Ishikawa (cell line): ENCODE results near the gene TRIM72.

Experiments
- CEBPB ChIP-seq: IDR thresholded peaks from 2 replicates; pipeline ENCODE4 v1.6.1; 2012
- EGR1 ChIP-seq: IDR thresholded peaks from 2 replicates; pipeline ENCODE4 v1.6.1; 2012
- EP300 ChIP-seq: IDR thresholded peaks from 2 replicates; pipeline ENCODE4 v1.6.1; 2012; ENCODE audit warnings: borderline replicate concordance
- FOXM1 ChIP-seq: IDR thresholded peaks from 2 replicates; pipeline ENCODE4 v1.6.1; 2012; ENCODE audit warnings: low read depth, borderline replicate concordance
- NFIC ChIP-seq: IDR thresholded peaks from 2 replicates; pipeline ENCODE4 v1.6.1; 2012
- RAD21 ChIP-seq: IDR thresholded peaks from 2 replicates; pipeline ENCODE4 v1.6.1; 2012; ENCODE audit warnings: low read depth
- TAF1 ChIP-seq: IDR thresholded peaks from 2 replicates; pipeline ENCODE4 v1.6.1; 2012; ENCODE audit warnings: low read depth, mild to moderate bottlenecking
- TCF12 ChIP-seq: IDR thresholded peaks from 2 replicates; pipeline ENCODE4 v1.6.1; 2012; ENCODE audit warnings: low read depth
- TEAD4 ChIP-seq: IDR thresholded peaks from 2 replicates; pipeline ENCODE4 v1.6.1; 2012
- YY1 ChIP-seq: IDR thresholded peaks from 2 replicates; pipeline ENCODE4 v1.6.1; 2012; ENCODE audit warnings: low read depth
- TF ChIP-seq, protein P1 (sequence below): IDR thresholded peaks from 2 replicates; pipeline ENCODE4 v1.6.1; 2012; ENCODE audit warnings: low read depth, mild to moderate bottlenecking
- TF ChIP-seq, protein P2 (sequence below): IDR thresholded peaks from 2 replicates; pipeline ENCODE4 v1.6.1; 2012

DNA sequence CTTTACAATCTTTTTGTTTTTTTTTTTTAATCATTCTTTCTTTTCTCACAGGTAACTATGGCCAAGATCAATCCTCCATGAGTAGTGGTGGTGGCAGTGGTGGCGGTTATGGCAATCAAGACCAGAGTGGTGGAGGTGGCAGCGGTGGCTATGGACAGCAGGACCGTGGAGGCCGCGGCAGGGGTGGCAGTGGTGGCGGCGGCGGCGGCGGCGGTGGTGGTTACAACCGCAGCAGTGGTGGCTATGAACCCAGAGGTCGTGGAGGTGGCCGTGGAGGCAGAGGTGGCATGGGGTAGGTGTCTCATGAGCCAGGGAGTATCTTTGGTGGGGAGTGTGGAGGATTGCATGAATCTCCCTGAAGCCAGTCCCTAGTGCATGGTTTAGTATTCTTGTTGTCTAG is 29.0 kb upstream of the TRIM72 start:
- TF ChIP-seq CEBPB (no peak), EGR1 (no peak), FOXM1 (no peak), YY1 (no peak), EP300 (no peak), TAF1 (no peak), TEAD4 (no peak), NFIC (no peak), TCF12 (no peak), RAD21 (no peak)
- TF ChIP-seq, protein P1, sequence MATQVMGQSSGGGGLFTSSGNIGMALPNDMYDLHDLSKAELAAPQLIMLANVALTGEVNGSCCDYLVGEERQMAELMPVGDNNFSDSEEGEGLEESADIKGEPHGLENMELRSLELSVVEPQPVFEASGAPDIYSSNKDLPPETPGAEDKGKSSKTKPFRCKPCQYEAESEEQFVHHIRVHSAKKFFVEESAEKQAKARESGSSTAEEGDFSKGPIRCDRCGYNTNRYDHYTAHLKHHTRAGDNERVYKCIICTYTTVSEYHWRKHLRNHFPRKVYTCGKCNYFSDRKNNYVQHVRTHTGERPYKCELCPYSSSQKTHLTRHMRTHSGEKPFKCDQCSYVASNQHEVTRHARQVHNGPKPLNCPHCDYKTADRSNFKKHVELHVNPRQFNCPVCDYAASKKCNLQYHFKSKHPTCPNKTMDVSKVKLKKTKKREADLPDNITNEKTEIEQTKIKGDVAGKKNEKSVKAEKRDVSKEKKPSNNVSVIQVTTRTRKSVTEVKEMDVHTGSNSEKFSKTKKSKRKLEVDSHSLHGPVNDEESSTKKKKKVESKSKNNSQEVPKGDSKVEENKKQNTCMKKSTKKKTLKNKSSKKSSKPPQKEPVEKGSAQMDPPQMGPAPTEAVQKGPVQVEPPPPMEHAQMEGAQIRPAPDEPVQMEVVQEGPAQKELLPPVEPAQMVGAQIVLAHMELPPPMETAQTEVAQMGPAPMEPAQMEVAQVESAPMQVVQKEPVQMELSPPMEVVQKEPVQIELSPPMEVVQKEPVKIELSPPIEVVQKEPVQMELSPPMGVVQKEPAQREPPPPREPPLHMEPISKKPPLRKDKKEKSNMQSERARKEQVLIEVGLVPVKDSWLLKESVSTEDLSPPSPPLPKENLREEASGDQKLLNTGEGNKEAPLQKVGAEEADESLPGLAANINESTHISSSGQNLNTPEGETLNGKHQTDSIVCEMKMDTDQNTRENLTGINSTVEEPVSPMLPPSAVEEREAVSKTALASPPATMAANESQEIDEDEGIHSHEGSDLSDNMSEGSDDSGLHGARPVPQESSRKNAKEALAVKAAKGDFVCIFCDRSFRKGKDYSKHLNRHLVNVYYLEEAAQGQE: no peak
- TF ChIP-seq, protein P2, sequence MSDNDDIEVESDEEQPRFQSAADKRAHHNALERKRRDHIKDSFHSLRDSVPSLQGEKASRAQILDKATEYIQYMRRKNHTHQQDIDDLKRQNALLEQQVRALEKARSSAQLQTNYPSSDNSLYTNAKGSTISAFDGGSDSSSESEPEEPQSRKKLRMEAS: no peak
